GM12878 (cell line): ENCODE data around the gene GCK. TPM values are rescaled to one million over a fixed set of nuclear protein-coding genes. Genes with fewer than 3 reads are reported as not detected.

Source experiments
- ATAC-seq: fragments of 200-7000 bp; cut with Tn5 transposase; 3 replicates; pipeline ENCODE4 v1.9.1; 2020; ENCODE audit warnings: mild to moderate bottlenecking, moderate library complexity
- BruUV-seq: library from RNA; stranded (reverse); fragments of 400-500 nt; replicated peaks from 2 replicates; lab custom pipeline; 2021; lab: Mats Ljungman, UMichigan
- CTCF ChIA-PET: fragments of 300-600 bp; sonication (Branson Sonifier 250); formaldehyde crosslinking; extraction: SDS; loops from one replicate; lab custom pipeline; 2021; ENCODE audit warnings: inconsistent platforms; lab: Yijun Ruan, JAX
- POLR2A ChIA-PET: fragments of 350-600 bp; formaldehyde crosslinking; extraction: SDS; loops from one replicate; lab custom pipeline; 2021; ENCODE audit warnings: inconsistent platforms; lab: Charles Lee
- RAD21 ChIA-PET: fragments of 300-600 bp; sonication (Branson Sonifier 250); formaldehyde crosslinking; loops from one replicate; lab custom pipeline; 2023; ENCODE audit warnings: antibody characterized with exemption; ENCODE audit not compliant: unreplicated experiment; lab: Charles Lee
- SMC1A ChIA-PET: fragments of 300-600 bp; sonication (Branson Sonifier 250); formaldehyde crosslinking; loops from one replicate; lab custom pipeline; 2023; ENCODE audit not compliant: unreplicated experiment, uncharacterized antibody; lab: Charles Lee
- DNase-seq: peaks from one replicate; pipeline ENCODE4 v3.0.0-alpha.2; 2011; ENCODE audit warnings: low read depth, low spot score
- FAIRE-seq: peaks from 3 replicates; lab custom pipeline; 2011; peaks lifted over from hg19 to GRCh38; lab: Jason Lieb, UNC
- H2AFZ ChIP-seq: 2 replicates; pipeline ENCODE4 v1.6.0; 2011; ENCODE audit warnings: low read depth, low read length, control low read depth; ENCODE audit not compliant: control insufficient read depth
- H3K27ac ChIP-seq: 2 replicates; pipeline ENCODE4 v1.5.1; 2011; ENCODE audit warnings: control low read depth; ENCODE audit not compliant: control insufficient read depth, insufficient read depth
- H3K27me3 ChIP-seq, 2 experiments: replicated peaks in 1 of 2; 2 replicates each; pipeline versions ENCODE4 v1.6.0 to v1.6.1; 2011; ENCODE audit warnings: low read length in 1 of 2; ENCODE audit not compliant: control insufficient read depth in 2 of 2, insufficient read depth in 2 of 2
- H3K36me3 ChIP-seq, 2 experiments: 2 replicates each; pipeline ENCODE4 v1.5.1; 2011; ENCODE audit warnings: low read length in 1 of 2; ENCODE audit not compliant: control insufficient read depth in 2 of 2, insufficient read depth in 2 of 2
- H3K4me1 ChIP-seq: 2 replicates; pipeline ENCODE4 v1.6.1; 2011; ENCODE audit warnings: mild to moderate bottlenecking, low read length, moderate library complexity, mixed read lengths; ENCODE audit not compliant: control insufficient read depth, insufficient read depth
- H3K4me2 ChIP-seq: 2 replicates; pipeline ENCODE4 v1.6.0; 2011; ENCODE audit warnings: control low read depth; ENCODE audit not compliant: control insufficient read depth, insufficient read depth
- H3K4me3 ChIP-seq: fragments of 200-600 bp; sonication (generic); 2 replicates; pipeline ENCODE4 v1.5.1; 2016
- H3K79me2 ChIP-seq: 2 replicates; pipeline ENCODE4 v1.6.0; 2011; ENCODE audit warnings: low read length; ENCODE audit not compliant: control insufficient read depth, insufficient read depth
- H3K9ac ChIP-seq: 2 replicates; pipeline ENCODE4 v1.8.0; 2011; ENCODE audit warnings: low read length, control low read depth, mixed read lengths; ENCODE audit not compliant: control insufficient read depth, insufficient read depth
- H3K9me3 ChIP-seq: replicated peaks from 3 replicates; pipeline ENCODE4 v1.5.1; 2011; ENCODE audit warnings: mild to moderate bottlenecking, low read length; ENCODE audit not compliant: control insufficient read depth, insufficient read depth
- H4K20me1 ChIP-seq: 2 replicates; pipeline ENCODE4 v1.6.0; 2011; ENCODE audit not compliant: control insufficient read depth, insufficient read depth
- BRCA1 ChIP-seq: IDR thresholded peaks from 2 replicates; pipeline ENCODE4 v1.6.1; 2011; ENCODE audit warnings: low read depth, low read length, improper control_type of control experiment
- CBFB ChIP-seq: IDR thresholded peaks from 2 replicates; pipeline ENCODE4 v1.6.1; 2016; ENCODE audit warnings: antibody characterized with exemption, low read depth
- CBX3 ChIP-seq: fragments of 200-600 bp; sonication (generic); IDR thresholded peaks from 2 replicates; pipeline ENCODE4 v1.6.1; 2016; ENCODE audit warnings: low read depth, borderline replicate concordance
- CEBPB ChIP-seq, 2 experiments: fragments of 150-350 bp in 1 of 2; IDR thresholded peaks; 2 replicates each; pipeline ENCODE4 v1.6.1; 2012 to 2014; ENCODE audit warnings: low read depth in 2 of 2, low read length in 2 of 2, borderline replicate concordance in 1 of 2, inconsistent platforms in 1 of 2
- GABPA ChIP-seq: IDR thresholded peaks from 2 replicates; pipeline ENCODE4 v1.6.1; 2014; ENCODE audit warnings: antibody characterized with exemption, low read depth, mild to moderate bottlenecking, inconsistent platforms
- IKZF1 ChIP-seq: fragments of 450-650 bp; conservative IDR thresholded peaks from 2 replicates; pipeline ENCODE4 v1.6.1; 2017; ENCODE audit warnings: antibody characterized with exemption, mild to moderate bottlenecking
- PML ChIP-seq: IDR thresholded peaks from 2 replicates; pipeline ENCODE4 v1.6.1; 2012; ENCODE audit warnings: low read length, inconsistent platforms
- RAD51 ChIP-seq: fragments of 450-650 bp; IDR thresholded peaks from 2 replicates; pipeline ENCODE4 v1.6.1; 2016; ENCODE audit warnings: moderate library complexity, mild to moderate bottlenecking, inconsistent platforms
- RELA ChIP-seq: fragments of 450-650 bp; IDR thresholded peaks from 2 replicates; pipeline ENCODE4 v1.8.0; 2014; ENCODE audit warnings: borderline replicate concordance; ENCODE audit not compliant: partially characterized antibody
- RUNX3 ChIP-seq: IDR thresholded peaks from 2 replicates; pipeline ENCODE4 v1.6.1; 2012; ENCODE audit warnings: low read length, inconsistent platforms
- SMC3 ChIP-seq: IDR thresholded peaks from 2 replicates; pipeline ENCODE4 v1.6.1; 2011; ENCODE audit warnings: low read length, improper control_type of control experiment, borderline replicate concordance
- STAT3 ChIP-seq: IDR thresholded peaks from 2 replicates; pipeline ENCODE4 v1.6.1; 2011; ENCODE audit warnings: low read depth, low read length, improper control_type of control experiment
- USF1 ChIP-seq: IDR thresholded peaks from 2 replicates; pipeline ENCODE4 v1.6.1; 2011; ENCODE audit warnings: borderline replicate concordance, low read depth, mild to moderate bottlenecking, moderate library complexity, mixed read lengths, low read length; ENCODE audit not compliant: insufficient read depth; ENCODE audit errors: extremely low read length
- ZBED1 ChIP-seq: IDR thresholded peaks from 2 replicates; pipeline ENCODE4 v1.6.1; 2016; ENCODE audit warnings: borderline replicate concordance
- WGBS: methylation state at CpG from one replicate; pipeline ENCODE4 v1.1.6; 2016; ENCODE audit warnings: low lambda C conversion rate; ENCODE audit not compliant: insufficient replicate concordance, insufficient coverage; ENCODE audit errors: missing lambda C conversion rate; 5-methylcytosine and 5-hydroxymethylcytosine counted together
- in situ Hi-C: fragments of 300-500 bp; cut with MboI; formaldehyde crosslinking; loops from 9 replicates; pipeline ENCODE4 v1.14.3; 2018; ENCODE audit warnings: mixed read lengths
- intact Hi-C: fragments of 100-400 bp; cut with micrococcal nuclease; formaldehyde crosslinking; loops from one replicate; pipeline ENCODE4 v1.14.2; 2022; ENCODE audit not compliant: unreplicated experiment
- polyA plus RNA-seq, 11 experiments: library from polyadenylated mRNA; depleted of rRNA in 4 of 11; unstranded in 6 of 11; stranded (reverse) in 5 of 11; fragments of >200 nt; fragmentation: Nextera tagmentation in 4 of 11; fragmentation: Illumina TruSeq in 1 of 11; extraction: Ambion mirVana in 4 of 11; extraction: Trizol in 1 of 11; gene quantifications; 1 replicate in 1 of 11; 2 replicates in 10 of 11; pipeline versions ENCODE4 v1.2.1 to v1.2.3, GENCODE V29; 2011 to 2016; ENCODE audit warnings: inconsistent platforms in 2 of 11, missing spikeins in 2 of 11, low read depth in 1 of 11
- total RNA-seq, 4 experiments: library from RNA; depleted of rRNA in 3 of 4; stranded (reverse); fragments of >200 nt in 3 of 4; fragmentation: Illumina TruSeq in 1 of 4; extraction: Trizol in 1 of 4; gene quantifications; 2 replicates each; pipeline versions ENCODE4 v1.2.1 to v1.2.3, GENCODE V29; 2013 to 2021
- TF ChIP-seq, protein P1 (sequence below): fragments of 450-650 bp; conservative IDR thresholded peaks from 2 replicates; pipeline ENCODE4 v1.6.1; 2017; ENCODE audit warnings: mild to moderate bottlenecking, moderate library complexity
- TF ChIP-seq, protein P2 (sequence below): fragments of 450-650 bp; IDR thresholded peaks from 2 replicates; pipeline ENCODE4 v1.6.1; 2017; ENCODE audit warnings: mild to moderate bottlenecking, moderate library complexity
- TF ChIP-seq, protein P3 (sequence below): IDR thresholded peaks from 2 replicates; pipeline ENCODE4 v1.6.1; 2012; ENCODE audit warnings: low read depth, low read length, improper control_type of control experiment

Gene GCK
- total and polyA plus RNA-seq, 10 of the 15 experiments (the other 5 are each of a cell fraction or from before 2014, with no cell fraction given), result 0.06 to 0.16 TPM; not detected in 8

DNA sequence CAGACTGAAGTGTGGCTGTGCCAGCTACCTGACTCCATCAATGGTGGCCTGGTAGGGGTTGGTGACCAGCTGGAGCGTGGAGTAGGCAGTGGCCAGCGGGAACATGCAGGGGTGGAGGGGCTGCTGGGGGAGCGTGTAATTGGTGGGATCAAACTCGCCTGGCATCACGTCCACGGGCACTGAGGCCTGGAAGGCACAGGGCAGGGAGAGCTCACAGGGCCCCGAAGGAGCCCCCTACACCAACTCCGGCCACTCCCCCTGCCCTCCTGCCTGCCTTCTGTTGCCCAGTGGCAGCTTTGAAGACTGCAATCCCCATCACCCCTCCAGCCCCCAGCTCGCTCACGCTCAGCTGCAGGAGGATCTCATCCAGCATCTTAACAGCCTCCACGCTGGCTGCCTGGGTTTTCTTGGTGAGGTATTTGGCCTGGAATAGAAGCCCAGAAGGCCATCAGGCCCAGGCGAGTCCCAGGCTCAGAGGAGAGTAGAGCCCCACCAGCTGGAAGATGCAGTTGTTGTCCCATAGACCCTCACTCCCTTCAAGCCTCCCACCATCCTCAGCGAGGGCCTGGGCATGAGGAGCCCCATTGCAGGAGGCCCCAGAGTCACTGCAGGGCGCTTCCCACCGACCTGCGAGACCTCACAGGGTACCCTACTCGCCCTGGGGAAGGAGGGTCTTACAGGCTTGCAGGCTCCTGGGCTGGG is 73.0 kb downstream of the GCK start:
- ATAC-seq (no peak), FAIRE-seq (no peak), DNase-seq (no peak)
- ChIA-PET SMC1A (no interaction called here), RAD21 (no interaction called here), CTCF (interaction anchor here (0.6 kb wide), 1 partner anchor 47 kb away, joined by 3 read pairs; no protein-coding TSS in a partner anchor), POLR2A (no interaction called here)
- no peak overlapping the region for H2AFZ ChIP-seq
- no peak overlapping the region for H3K4me2 ChIP-seq
- no peaks in the 10 kb centered on the region for H3K9me3 ChIP-seq
- in situ Hi-C loops (no loop called here), intact Hi-C loops (no loop called here)
- no peaks in the 10 kb centered on the region for H3K4me1 ChIP-seq
- BruUV-seq, result no TSS peak
- H3K36me3 ChIP-seq, result peaks cover 8 to 12% of the 10 kb centered on the region in 2 experiments; a peak in 3 of 4 replicates
- H3K27ac ChIP-seq, result no peak overlapping the region
- H4K20me1 ChIP-seq, result no peaks in the 10 kb centered on the region
- H3K4me3 ChIP-seq, result no peak overlapping the region
- 90% methylated on average over 17 of the region's 17 CpGs for WGBS
- H3K79me2 ChIP-seq, result no peaks in the 10 kb centered on the region; the same call in 1 of the 2 replicates
- H3K27me3 ChIP-seq, result no peaks in the 10 kb centered on the region
- H3K9ac ChIP-seq, result no peak overlapping the region
- TF ChIP-seq SMC3 (no peak), RAD51 (no peak), BRCA1 (no peak), RUNX3 (no peak), RELA (no peak), PML (no peak), GABPA (no peak), CBX3 (no peak), CBFB (no peak), ZBED1 (no peak), CEBPB (IDR thresholded peaks at IDR 0.05; ENCODE audit: borderline replicate concordance in 1 of 2, low read depth in 2 of 2, low read length in 2 of 2) (no peak), IKZF1 (no peak), STAT3 (no peak), USF1 (no peak)
- TF ChIP-seq, protein P1, sequence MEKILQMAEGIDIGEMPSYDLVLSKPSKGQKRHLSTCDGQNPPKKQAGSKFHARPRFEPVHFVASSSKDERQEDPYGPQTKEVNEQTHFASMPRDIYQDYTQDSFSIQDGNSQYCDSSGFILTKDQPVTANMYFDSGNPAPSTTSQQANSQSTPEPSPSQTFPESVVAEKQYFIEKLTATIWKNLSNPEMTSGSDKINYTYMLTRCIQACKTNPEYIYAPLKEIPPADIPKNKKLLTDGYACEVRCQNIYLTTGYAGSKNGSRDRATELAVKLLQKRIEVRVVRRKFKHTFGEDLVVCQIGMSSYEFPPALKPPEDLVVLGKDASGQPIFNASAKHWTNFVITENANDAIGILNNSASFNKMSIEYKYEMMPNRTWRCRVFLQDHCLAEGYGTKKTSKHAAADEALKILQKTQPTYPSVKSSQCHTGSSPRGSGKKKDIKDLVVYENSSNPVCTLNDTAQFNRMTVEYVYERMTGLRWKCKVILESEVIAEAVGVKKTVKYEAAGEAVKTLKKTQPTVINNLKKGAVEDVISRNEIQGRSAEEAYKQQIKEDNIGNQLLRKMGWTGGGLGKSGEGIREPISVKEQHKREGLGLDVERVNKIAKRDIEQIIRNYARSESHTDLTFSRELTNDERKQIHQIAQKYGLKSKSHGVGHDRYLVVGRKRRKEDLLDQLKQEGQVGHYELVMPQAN, result no peak
- TF ChIP-seq, protein P2, sequence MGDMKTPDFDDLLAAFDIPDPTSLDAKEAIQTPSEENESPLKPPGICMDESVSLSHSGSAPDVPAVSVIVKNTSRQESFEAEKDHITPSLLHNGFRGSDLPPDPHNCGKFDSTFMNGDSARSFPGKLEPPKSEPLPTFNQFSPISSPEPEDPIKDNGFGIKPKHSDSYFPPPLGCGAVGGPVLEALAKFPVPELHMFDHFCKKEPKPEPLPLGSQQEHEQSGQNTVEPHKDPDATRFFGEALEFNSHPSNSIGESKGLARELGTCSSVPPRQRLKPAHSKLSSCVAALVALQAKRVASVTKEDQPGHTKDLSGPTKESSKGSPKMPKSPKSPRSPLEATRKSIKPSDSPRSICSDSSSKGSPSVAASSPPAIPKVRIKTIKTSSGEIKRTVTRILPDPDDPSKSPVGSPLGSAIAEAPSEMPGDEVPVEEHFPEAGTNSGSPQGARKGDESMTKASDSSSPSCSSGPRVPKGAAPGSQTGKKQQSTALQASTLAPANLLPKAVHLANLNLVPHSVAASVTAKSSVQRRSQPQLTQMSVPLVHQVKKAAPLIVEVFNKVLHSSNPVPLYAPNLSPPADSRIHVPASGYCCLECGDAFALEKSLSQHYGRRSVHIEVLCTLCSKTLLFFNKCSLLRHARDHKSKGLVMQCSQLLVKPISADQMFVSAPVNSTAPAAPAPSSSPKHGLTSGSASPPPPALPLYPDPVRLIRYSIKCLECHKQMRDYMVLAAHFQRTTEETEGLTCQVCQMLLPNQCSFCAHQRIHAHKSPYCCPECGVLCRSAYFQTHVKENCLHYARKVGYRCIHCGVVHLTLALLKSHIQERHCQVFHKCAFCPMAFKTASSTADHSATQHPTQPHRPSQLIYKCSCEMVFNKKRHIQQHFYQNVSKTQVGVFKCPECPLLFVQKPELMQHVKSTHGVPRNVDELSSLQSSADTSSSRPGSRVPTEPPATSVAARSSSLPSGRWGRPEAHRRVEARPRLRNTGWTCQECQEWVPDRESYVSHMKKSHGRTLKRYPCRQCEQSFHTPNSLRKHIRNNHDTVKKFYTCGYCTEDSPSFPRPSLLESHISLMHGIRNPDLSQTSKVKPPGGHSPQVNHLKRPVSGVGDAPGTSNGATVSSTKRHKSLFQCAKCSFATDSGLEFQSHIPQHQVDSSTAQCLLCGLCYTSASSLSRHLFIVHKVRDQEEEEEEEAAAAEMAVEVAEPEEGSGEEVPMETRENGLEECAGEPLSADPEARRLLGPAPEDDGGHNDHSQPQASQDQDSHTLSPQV, result no peak
- TF ChIP-seq, protein P3, sequence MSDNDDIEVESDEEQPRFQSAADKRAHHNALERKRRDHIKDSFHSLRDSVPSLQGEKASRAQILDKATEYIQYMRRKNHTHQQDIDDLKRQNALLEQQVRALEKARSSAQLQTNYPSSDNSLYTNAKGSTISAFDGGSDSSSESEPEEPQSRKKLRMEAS, result no peak
